ENCODE data around the gene SPEG.
A peak's percentile ranks its signal among the peaks of the same experiment; 100 is the strongest.

SPEG gene

DNA sequence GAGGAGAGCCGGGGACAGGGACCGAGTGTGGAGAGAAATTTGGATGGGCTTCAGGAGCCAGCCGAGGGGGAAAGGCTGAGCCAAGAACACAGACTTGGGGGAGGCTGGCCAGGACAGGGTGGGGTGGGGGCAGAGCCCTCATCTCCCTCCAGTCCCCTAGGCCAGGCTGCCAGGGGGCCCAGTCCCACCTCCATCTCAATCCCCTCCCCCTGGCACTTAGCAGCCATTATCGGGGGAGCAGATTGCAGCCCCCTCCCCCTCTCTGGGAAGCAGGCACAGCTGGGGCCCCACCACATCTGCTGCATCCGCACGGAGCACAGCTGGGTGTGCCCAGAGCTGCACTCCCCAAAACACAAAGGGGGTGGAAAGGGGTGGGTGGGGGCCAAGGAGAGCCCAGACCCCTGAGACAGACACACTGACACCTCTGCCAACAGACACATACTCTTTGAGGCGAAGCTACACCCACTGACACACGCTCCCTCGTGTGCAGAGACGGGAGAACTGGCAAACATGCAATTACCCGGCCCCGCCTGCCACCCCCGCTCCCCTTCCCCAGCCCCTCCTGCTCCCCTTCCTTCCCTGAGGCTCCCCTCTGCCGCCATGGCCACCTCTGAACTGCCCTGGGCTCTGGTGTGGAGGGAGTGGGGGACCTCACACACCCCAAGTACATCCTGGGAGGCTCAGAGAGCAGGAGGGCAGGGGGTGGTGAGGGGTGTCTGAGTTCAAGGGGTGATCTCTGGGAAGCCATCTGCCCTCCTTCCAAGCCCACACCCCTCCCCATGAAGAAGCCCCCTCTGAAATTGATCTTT lies 74.5 kb downstream of the SPEG start:
- H3K4me1 ChIP-seq (ENCODE audit: control insufficient read depth, low read length): peaks cover 7% of the 10 kb centered on the region; the same call in 1 of the 2 replicates

DNA sequence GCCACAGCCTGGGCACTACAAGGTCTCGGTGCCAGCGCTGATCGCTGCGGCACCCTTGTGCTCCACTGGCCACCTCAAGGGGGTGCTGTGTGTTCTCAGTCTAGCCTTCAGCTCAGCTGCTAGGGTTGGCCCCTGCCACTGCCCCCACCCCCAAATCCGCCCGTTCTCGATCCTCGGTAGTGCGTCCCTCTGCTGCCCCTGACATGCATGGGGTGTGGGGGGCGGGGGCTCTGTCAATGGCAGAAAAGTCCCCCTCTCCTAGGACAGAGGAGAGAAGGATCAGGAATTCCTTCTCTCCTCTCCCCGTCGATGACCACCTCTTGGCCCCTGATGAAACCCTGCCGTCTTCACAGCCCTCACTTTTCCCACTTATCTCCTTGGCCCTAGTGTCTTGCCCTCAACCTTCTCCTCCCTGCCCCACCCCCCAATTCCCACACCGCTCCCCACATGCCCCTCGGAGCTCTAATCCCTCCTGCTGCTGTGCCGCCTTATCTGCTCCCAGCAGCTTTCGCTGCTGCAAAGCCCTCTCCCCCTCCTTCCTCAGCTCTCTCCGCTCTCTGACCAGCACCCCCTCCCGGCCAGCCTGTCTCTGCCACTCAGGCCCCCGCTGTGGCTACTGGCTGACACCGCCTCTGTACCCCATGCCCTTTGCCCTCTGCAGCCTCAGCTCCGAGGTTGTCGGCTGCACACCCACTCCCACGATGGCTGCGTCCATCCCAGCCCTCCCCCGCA lies 75.3 kb downstream of the SPEG start:
- Histone ChIP-seq H3K4me2 (ENCODE audit: low read length) (peak overlapping the region; percentile 47), H3K36me3 (ENCODE audit: control insufficient read depth, low read length) (no peaks in the 10 kb centered on the region), H3K79me2 (ENCODE audit: control insufficient read depth, low read length) (no peaks in the 10 kb centered on the region), H3K9me2 (replicated peaks; ENCODE audit: control insufficient read depth, low read length) (no peaks in the 10 kb centered on the region), H4K20me1 (ENCODE audit: control insufficient read depth, insufficient read depth, low read depth, low read length) (no peaks in the 10 kb centered on the region; the same call in 1 of the 2 replicates), H3F3A (ENCODE audit: control insufficient read depth, insufficient read depth) (no peaks in the 10 kb centered on the region), H3K4me3 (ENCODE audit: low read length) (no peak overlapping the region), H3K27ac (ENCODE audit: low read depth, low read length) (no peak overlapping the region), H3K4me1 (ENCODE audit: control insufficient read depth, low read length) (peaks cover 7% of the 10 kb centered on the region; the same call in 1 of the 2 replicates), H3K27me3 (ENCODE audit: control insufficient read depth, low read length) (peaks cover 56% of the 10 kb centered on the region), H3K9me3 (ENCODE audit: control insufficient read depth, insufficient read depth, low read length) (no peaks in the 10 kb centered on the region)
- no peak for TF ChIP-seq EZH2phosphoT487 (IDR thresholded peaks at IDR 0.05; ENCODE audit: borderline replicate concordance, low read length)
- TF ChIP-seq, protein P1, sequence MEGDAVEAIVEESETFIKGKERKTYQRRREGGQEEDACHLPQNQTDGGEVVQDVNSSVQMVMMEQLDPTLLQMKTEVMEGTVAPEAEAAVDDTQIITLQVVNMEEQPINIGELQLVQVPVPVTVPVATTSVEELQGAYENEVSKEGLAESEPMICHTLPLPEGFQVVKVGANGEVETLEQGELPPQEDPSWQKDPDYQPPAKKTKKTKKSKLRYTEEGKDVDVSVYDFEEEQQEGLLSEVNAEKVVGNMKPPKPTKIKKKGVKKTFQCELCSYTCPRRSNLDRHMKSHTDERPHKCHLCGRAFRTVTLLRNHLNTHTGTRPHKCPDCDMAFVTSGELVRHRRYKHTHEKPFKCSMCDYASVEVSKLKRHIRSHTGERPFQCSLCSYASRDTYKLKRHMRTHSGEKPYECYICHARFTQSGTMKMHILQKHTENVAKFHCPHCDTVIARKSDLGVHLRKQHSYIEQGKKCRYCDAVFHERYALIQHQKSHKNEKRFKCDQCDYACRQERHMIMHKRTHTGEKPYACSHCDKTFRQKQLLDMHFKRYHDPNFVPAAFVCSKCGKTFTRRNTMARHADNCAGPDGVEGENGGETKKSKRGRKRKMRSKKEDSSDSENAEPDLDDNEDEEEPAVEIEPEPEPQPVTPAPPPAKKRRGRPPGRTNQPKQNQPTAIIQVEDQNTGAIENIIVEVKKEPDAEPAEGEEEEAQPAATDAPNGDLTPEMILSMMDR (IDR thresholded peaks at IDR 0.05; ENCODE audit: low read depth, low read length, poor library complexity, severe bottlenecking): peak; percentile 80

More for the DNA sequence above, 74.5 kb downstream of the SPEG start:
- Histone ChIP-seq H3K4me3 (ENCODE audit: low read length) (no peak overlapping the region), H3K9me3 (ENCODE audit: control insufficient read depth, insufficient read depth, low read length) (no peaks in the 10 kb centered on the region), H3K4me2 (ENCODE audit: low read length) (peak overlapping the region; percentile 47; the same call in 1 of the 2 replicates), H3K79me2 (ENCODE audit: control insufficient read depth, low read length) (no peaks in the 10 kb centered on the region), H3K9me2 (replicated peaks; ENCODE audit: control insufficient read depth, low read length) (no peaks in the 10 kb centered on the region), H4K20me1 (ENCODE audit: control insufficient read depth, insufficient read depth, low read depth, low read length) (no peaks in the 10 kb centered on the region; the same call in 1 of the 2 replicates), H3K27me3 (ENCODE audit: control insufficient read depth, low read length) (peaks cover 50% of the 10 kb centered on the region), H3K36me3 (ENCODE audit: control insufficient read depth, low read length) (no peaks in the 10 kb centered on the region), H3K27ac (ENCODE audit: low read depth, low read length) (no peak overlapping the region), H3F3A (ENCODE audit: control insufficient read depth, insufficient read depth) (no peaks in the 10 kb centered on the region)
- TF ChIP-seq EZH2phosphoT487 (IDR thresholded peaks at IDR 0.05; ENCODE audit: borderline replicate concordance, low read length): no peak
- TF ChIP-seq, protein P1 (IDR thresholded peaks at IDR 0.05; ENCODE audit: low read depth, low read length, poor library complexity, severe bottlenecking): no peak

DNA sequence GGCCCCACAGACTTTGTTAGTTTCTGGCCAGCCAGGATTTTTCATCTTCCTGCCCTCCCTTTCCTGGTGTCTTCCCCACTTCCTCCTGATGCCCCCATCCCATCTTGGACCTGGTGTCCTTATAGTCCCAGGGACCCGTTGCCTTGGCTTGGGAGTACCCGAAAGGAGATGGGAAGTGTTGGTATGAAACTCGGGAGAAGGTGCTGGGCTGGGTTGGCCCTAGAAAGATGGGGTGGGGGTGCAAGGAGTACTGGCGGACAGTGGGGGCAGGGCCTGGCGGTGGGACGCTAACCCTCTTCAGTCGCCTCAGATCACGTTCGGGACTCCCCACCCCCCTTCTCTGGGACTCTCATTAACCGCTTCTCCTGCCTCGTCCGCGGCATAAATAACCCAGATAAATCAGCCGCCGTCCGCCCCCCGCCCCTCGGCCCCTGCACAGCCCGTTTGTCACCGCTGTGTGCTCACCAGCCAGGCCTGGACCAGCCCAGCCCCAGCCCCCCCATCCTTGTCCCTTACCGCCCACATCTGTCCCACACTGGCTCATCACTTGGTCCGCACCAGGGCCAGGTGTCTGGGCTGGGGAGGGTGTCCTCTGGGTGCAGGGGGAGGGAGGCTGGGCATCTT lies 76.0 kb downstream of the SPEG start:
- Histone ChIP-seq H3K27ac (ENCODE audit: low read depth, low read length) (no peak overlapping the region), H3K4me1 (ENCODE audit: control insufficient read depth, low read length) (peaks cover 7% of the 10 kb centered on the region; the same call in 1 of the 2 replicates), H3K27me3 (ENCODE audit: control insufficient read depth, low read length) (peaks cover 62% of the 10 kb centered on the region), H3K9me3 (ENCODE audit: control insufficient read depth, insufficient read depth, low read length) (no peaks in the 10 kb centered on the region), H3K9me2 (replicated peaks; ENCODE audit: control insufficient read depth, low read length) (no peaks in the 10 kb centered on the region), H3K79me2 (ENCODE audit: control insufficient read depth, low read length) (no peaks in the 10 kb centered on the region), H3F3A (ENCODE audit: control insufficient read depth, insufficient read depth) (no peaks in the 10 kb centered on the region), H3K4me2 (ENCODE audit: low read length) (no peak overlapping the region), H4K20me1 (ENCODE audit: control insufficient read depth, insufficient read depth, low read depth, low read length) (no peaks in the 10 kb centered on the region; the same call in 1 of the 2 replicates), H3K36me3 (ENCODE audit: control insufficient read depth, low read length) (no peaks in the 10 kb centered on the region), H3K4me3 (ENCODE audit: low read length) (no peak overlapping the region)
- 0 out of 2 replicates have a peak, but pooled peaks have one; percentile 49 for TF ChIP-seq EZH2phosphoT487 (IDR thresholded peaks at IDR 0.05; ENCODE audit: borderline replicate concordance, low read length)
- TF ChIP-seq, protein P1 (IDR thresholded peaks at IDR 0.05; ENCODE audit: low read depth, low read length, poor library complexity, severe bottlenecking): no peak

Data from DOHH2 (cell line).